Testis (tissue), 5 donors: ENCODE data around the gene NBAS. TPM values are rescaled to one million over a fixed set of nuclear protein-coding genes. Genes with fewer than 3 reads are reported as not detected.

Source experiments
- DNase-seq: peaks from one replicate; pipeline ENCODE4 v3.0.0-alpha.2; 2019
- H3K27ac ChIP-seq, 2 donors: fragments of 200-600 bp; sonication (generic); one replicate each; pipeline ENCODE4 v1.5.1; 2019
- H3K27me3 ChIP-seq: fragments of 200-600 bp; sonication (generic); one replicate; pipeline ENCODE4 v1.5.1; 2019
- H3K36me3 ChIP-seq: fragments of 200-600 bp; sonication (generic); one replicate; pipeline ENCODE4 v1.5.1; 2017; ENCODE audit warnings: low read depth; ENCODE audit errors: missing control alignments
- H3K4me1 ChIP-seq: fragments of 200-600 bp; sonication (generic); one replicate; pipeline ENCODE4 v1.5.1; 2019
- H3K4me3 ChIP-seq, 2 donors: fragments of 200-600 bp; sonication (generic); one replicate each; pipeline ENCODE4 v1.5.1; 2017 to 2019
- H3K9me3 ChIP-seq: fragments of 200-600 bp; sonication (generic); one replicate; pipeline ENCODE4 v1.5.1; 2017
- POLR2A ChIP-seq: fragments of 450-650 bp; IDR thresholded peaks from one replicate; pipeline ENCODE4 v1.6.1; 2017; ENCODE audit warnings: antibody characterized with exemption, mild to moderate bottlenecking, moderate library complexity
- WGBS, 2 donors: methylation state at CpG; one replicate each; pipeline ENCODE4 v1.1.5; 2018; 5-methylcytosine and 5-hydroxymethylcytosine counted together
- intact Hi-C: fragments of 100-400 bp; cut with DNase I; formaldehyde crosslinking; loops from one replicate; pipeline ENCODE4 v1.15.1; 2023; ENCODE audit warnings: low total_unique reads
- long read RNA-seq, 2 donors: transcript quantifications; one replicate each; lab custom pipeline, GENCODE V29; 2026
- polyA plus RNA-seq: library from polyadenylated mRNA; stranded (reverse); fragments of 350-450 nt; fragmentation: Illumina TruSeq; extraction: RNeasy Lipid Tissue Mini Kit (QIAGEN cat#74804); gene quantifications from one replicate; pipeline ENCODE4 v1.2.3, GENCODE V29; 2014; ENCODE audit warnings: low read depth, low replicate concordance; ENCODE audit not compliant: insufficient read depth
- total RNA-seq, 2 donors: library from RNA; depleted of rRNA; stranded (reverse); fragments of >200 nt; gene quantifications; one replicate each; pipeline ENCODE4 v1.2.3, GENCODE V29; 2016
- TF ChIP-seq, protein P1 (sequence below), 3 experiments: fragments of 450-650 bp in 2 of 3; fragments of 200-600 bp in 1 of 3; sonication (generic) in 1 of 3; IDR thresholded peaks; one replicate each; pipeline ENCODE4 v1.5.1; 2016 to 2019; ENCODE audit warnings: antibody characterized with exemption in 3 of 3, mild to moderate bottlenecking in 2 of 3, moderate library complexity in 1 of 3

The NBAS gene
- total RNA-seq (10 to 100 TPM; 75.8 to 79.7 TPM), polyA plus RNA-seq (84.2 TPM)
- long read RNA-seq, donor 1, full-length matches to known transcripts = 3 of 208 reads
- long read RNA-seq, donor 1, partial matches to known transcripts = 182 of 208 reads
- long read RNA-seq, donor 1, other reads (novel, unspliced or antisense) = 23 of 208 reads
- long read RNA-seq, donor 2, partial matches to known transcripts = 5 of 5 reads
- long read RNA-seq, donor 2, other reads (novel, unspliced or antisense) = 0 of 5 reads

DNA sequence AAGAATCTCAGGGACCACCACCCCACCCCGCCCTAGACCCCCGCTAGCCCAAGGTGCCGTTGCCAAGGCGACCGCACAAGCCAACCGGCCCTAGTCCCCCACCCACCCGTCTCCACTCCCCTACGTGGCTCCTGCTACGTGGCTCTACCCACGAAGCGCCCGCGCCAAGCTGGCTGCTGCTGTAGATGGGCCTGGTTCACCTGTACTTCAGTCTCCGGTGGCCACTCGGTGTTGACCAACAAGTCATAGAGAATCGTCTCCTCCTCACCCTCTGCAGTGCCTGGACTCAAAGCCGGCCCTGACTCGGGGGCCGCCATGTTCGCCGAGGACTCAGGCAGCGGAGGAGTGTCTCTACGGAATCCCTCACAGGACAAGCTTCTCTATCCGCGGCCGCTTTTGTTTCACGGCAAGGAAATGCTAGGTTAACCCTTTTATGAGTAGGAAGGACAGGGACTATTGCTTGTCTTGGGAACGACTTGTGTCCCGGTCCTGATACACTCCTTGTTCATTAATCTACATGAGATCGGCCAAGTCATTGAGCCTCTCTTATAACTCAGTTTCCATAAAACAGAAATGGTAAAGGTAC is at the start of gene NBAS:
TSS of gene NBAS (minus strand) at position 347 of the 586 bp plus-strand sequence. CDS start at position 317, 30 bp downstream.
- TF ChIP-seq, protein P1, sequence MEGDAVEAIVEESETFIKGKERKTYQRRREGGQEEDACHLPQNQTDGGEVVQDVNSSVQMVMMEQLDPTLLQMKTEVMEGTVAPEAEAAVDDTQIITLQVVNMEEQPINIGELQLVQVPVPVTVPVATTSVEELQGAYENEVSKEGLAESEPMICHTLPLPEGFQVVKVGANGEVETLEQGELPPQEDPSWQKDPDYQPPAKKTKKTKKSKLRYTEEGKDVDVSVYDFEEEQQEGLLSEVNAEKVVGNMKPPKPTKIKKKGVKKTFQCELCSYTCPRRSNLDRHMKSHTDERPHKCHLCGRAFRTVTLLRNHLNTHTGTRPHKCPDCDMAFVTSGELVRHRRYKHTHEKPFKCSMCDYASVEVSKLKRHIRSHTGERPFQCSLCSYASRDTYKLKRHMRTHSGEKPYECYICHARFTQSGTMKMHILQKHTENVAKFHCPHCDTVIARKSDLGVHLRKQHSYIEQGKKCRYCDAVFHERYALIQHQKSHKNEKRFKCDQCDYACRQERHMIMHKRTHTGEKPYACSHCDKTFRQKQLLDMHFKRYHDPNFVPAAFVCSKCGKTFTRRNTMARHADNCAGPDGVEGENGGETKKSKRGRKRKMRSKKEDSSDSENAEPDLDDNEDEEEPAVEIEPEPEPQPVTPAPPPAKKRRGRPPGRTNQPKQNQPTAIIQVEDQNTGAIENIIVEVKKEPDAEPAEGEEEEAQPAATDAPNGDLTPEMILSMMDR (IDR thresholded peaks at IDR 0.05) = no peak
- TF ChIP-seq POLR2A = no peak
- DNase-seq = peak; percentile 93
- WGBS, 2 donors = 1% methylated on average over 10 to 30 of the region's 30 CpGs
- Histone ChIP-seq H3K4me1 (peaks cover 10% of the 10 kb centered on the region), H3K4me3 (peak within 1 kb of the TSS; percentile 90 to 91), H3K36me3 (no peaks in the 10 kb centered on the region), H3K27ac (peak within 1 kb of the TSS; percentile 87 to 90), H3K9me3 (no peaks in the 10 kb centered on the region), H3K27me3 (no peaks in the 10 kb centered on the region)
- intact Hi-C loops = no loop called here

DNA sequence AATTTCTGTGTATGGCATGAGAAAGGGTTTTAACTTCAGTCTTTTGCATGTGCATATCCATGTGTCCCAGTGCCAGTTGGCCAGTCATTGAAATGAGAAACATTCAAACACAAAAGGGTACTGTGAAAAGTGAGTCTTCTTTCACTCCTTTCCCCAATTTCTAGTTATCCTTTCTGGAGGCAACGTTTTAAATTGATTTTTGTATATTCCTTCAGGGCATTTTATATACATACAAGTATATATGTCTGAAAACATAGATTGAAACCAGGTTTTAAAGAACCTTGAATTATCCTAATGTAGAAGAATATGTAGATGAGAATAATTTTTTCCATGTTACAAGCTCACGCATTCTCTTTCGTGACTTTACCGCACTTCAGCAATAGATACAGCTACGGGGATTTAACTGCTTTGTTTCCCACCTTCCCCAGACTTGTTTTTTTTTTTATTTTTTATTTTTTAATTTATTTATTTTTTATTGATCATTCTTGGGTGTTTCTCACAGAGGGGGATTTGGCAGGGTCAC is 49.4 kb upstream of the NBAS start:
- Histone ChIP-seq H3K36me3 (no peaks in the 10 kb centered on the region), H3K9me3 (no peaks in the 10 kb centered on the region), H3K4me3 (no peak overlapping the region), H3K4me1 (no peaks in the 10 kb centered on the region), H3K27me3 (no peaks in the 10 kb centered on the region), H3K27ac (no peak overlapping the region)
- DNase-seq = no peak
- TF ChIP-seq, protein P1 (IDR thresholded peaks at IDR 0.05) = no peak
- no peak for TF ChIP-seq POLR2A
- intact Hi-C loops = no loop called here
- 91 to 93% methylated on average over 5 of the region's 5 CpGs for WGBS, 2 donors

DNA sequence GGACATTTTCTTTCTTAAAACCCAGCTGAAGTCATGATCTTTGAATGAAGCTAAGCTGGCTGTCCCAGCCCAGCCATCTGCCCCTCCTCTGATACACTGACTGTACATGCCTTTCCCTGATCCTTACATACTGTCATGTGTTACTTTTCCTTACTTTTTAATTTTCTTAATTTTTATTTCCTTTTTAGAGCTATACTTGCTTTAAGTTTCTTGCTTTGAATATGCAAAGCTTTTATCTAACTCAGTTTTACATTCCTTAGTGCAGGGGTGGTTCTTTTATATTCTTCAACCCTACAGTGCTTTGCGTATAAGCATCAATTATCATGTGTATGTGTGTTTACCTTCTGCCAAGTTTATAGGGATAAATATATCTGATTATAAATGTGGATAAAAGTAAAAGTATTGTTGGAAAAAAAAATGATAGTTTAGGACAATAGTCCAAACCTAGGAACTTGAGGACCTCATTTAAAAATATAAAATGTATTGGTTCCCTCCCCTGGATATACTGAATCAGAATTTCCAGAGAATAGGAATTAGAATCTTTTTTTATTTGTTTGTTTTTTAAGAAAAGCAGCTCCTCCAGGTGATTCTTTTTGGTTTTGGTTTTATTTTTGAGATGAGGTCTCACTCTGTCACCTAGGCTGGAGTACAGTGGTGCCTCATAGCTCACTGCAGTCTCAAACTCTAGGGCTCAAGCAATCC is 48.4 kb upstream of the NBAS start:
- intact Hi-C loops = no loop called here
- H3K27ac ChIP-seq = no peak overlapping the region
- H3K27me3 ChIP-seq = no peaks in the 10 kb centered on the region
- no peak overlapping the region for H3K4me3 ChIP-seq
- TF ChIP-seq, protein P1 (IDR thresholded peaks at IDR 0.05) = no peak
- no peak for TF ChIP-seq POLR2A
- H3K4me1 ChIP-seq = no peaks in the 10 kb centered on the region
- H3K9me3 ChIP-seq = no peaks in the 10 kb centered on the region
- WGBS, 2 donors = 90 to 97% methylated on average over 1 of the region's 1 CpG
- DNase-seq = no peak
- no peaks in the 10 kb centered on the region for H3K36me3 ChIP-seq

DNA sequence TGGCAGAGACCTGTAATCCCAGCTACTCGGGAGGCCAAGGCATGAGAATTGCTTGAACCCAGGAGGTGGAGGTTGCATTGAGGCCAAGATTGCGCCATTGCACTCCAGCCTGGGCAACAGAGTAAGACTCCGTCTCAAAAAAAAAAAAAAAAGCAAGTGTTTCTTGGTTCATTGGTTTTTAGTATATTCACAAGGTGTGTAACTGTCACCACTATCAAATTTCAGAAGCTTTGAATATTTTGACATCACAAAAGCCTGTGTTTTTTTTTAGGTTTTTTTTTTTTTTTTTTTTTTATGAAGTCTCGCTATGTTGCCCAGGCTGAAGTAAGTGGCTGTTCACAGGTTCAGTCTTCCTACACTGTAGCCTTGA is 47.2 kb upstream of the NBAS start:
- 91 to 96% methylated on average over 4 of the region's 4 CpGs for WGBS, 2 donors
- no peak for DNase-seq
- Histone ChIP-seq H3K36me3 (no peaks in the 10 kb centered on the region), H3K4me3 (no peak overlapping the region), H3K9me3 (no peaks in the 10 kb centered on the region), H3K27ac (no peak overlapping the region), H3K4me1 (no peaks in the 10 kb centered on the region), H3K27me3 (no peaks in the 10 kb centered on the region)
- TF ChIP-seq POLR2A = no peak
- TF ChIP-seq, protein P1 (IDR thresholded peaks at IDR 0.05) = no peak
- intact Hi-C loops = no loop called here
